ENCODE data around the gene DCAF12.

Gene DCAF12

GRCh38 chr9:34049630-34050384 lies 76.7 kb downstream of the DCAF12 start:
- peak overlapping the region; percentile 18 to 92; a peak in 3 of 4 replicates for H3K4me3 ChIP-seq (ENCODE audit: low read depth in 1 of 2, low read length in 2 of 2)
- no peaks in the 10 kb centered on the region for H3K27me3 ChIP-seq (ENCODE audit: insufficient read depth, low read length, poor library complexity)
- peaks cover 4% of the 10 kb centered on the region; the same call in 1 of the 2 replicates for H3K36me3 ChIP-seq (ENCODE audit: insufficient read depth, low read length)
- no peaks in the 10 kb centered on the region for H3K9me3 ChIP-seq (ENCODE audit: insufficient read depth, low read length, severe bottlenecking)
- H4K20me1 ChIP-seq (ENCODE audit: insufficient read depth, low read length), result peaks cover 21% of the 10 kb centered on the region; the same call in 1 of the 2 replicates
- H2AFZ ChIP-seq (ENCODE audit: low read depth, low read length), result peak overlapping the region; percentile 70
- peak; percentile 19 for DNase-seq
- H3K4me2 ChIP-seq (ENCODE audit: insufficient read depth, low read length), result peak overlapping the region; percentile 93
- no peak for TF ChIP-seq CTCF (IDR thresholded peaks at IDR 0.05; ENCODE audit: borderline replicate concordance, extremely low read depth, low read length, poor library complexity, severe bottlenecking)
- no peak for TF ChIP-seq EZH2 (IDR thresholded peaks at IDR 0.05; ENCODE audit: borderline replicate concordance, low read depth, low read length, severe bottlenecking)
- peak overlapping the region; percentile 64 for H3K9ac ChIP-seq (ENCODE audit: low read depth, low read length)
- peaks cover 41% of the 10 kb centered on the region for H3K79me2 ChIP-seq (ENCODE audit: insufficient read depth, low read length)
- no peak for ATAC-seq (ENCODE audit: insufficient read depth, low read depth)
- peak overlapping the region; percentile 99 for H3K27ac ChIP-seq (ENCODE audit: low read length)
- H3K4me1 ChIP-seq (ENCODE audit: insufficient read depth, low read length), result peaks cover 36% of the 10 kb centered on the region

GRCh38 chr9:34048727-34049629 lies 77.5 kb downstream of the DCAF12 start, which contains the start of gene UBAP2:
UBAP2 (minus strand) TSS chr9:34048887; CDS start chr9:34017148, 31,739 bp downstream.
- peak within 1 kb of the TSS; percentile 92 to 96 for H3K4me3 ChIP-seq (ENCODE audit: low read depth in 1 of 2, low read length in 2 of 2)
- peak within 1 kb of the TSS; percentile 93 for H3K4me2 ChIP-seq (ENCODE audit: insufficient read depth, low read length)
- peaks cover 50% of the 10 kb centered on the region for H3K79me2 ChIP-seq (ENCODE audit: insufficient read depth, low read length)
- H3K9ac ChIP-seq (ENCODE audit: low read depth, low read length), result peak within 1 kb of the TSS; percentile 64
- TF ChIP-seq EZH2 (IDR thresholded peaks at IDR 0.05; ENCODE audit: borderline replicate concordance, low read depth, low read length, severe bottlenecking) (no peak), CTCF (IDR thresholded peaks at IDR 0.05; ENCODE audit: borderline replicate concordance, extremely low read depth, low read length, poor library complexity, severe bottlenecking) (peak; percentile 14)
- H3K36me3 ChIP-seq (ENCODE audit: insufficient read depth, low read length), result peaks cover 8% of the 10 kb centered on the region
- H2AFZ ChIP-seq (ENCODE audit: low read depth, low read length), result peak within 1 kb of the TSS; percentile 70
- H4K20me1 ChIP-seq (ENCODE audit: insufficient read depth, low read length), result peaks cover 21% of the 10 kb centered on the region; the same call in 1 of the 2 replicates
- peak; percentile 96 for DNase-seq
- H3K27ac ChIP-seq (ENCODE audit: low read length), result peak within 1 kb of the TSS; percentile 99
- H3K9me3 ChIP-seq (ENCODE audit: insufficient read depth, low read length, severe bottlenecking), result no peaks in the 10 kb centered on the region
- H3K27me3 ChIP-seq (ENCODE audit: insufficient read depth, low read length, poor library complexity), result no peaks in the 10 kb centered on the region
- ATAC-seq (ENCODE audit: insufficient read depth, low read depth), result peak; percentile 84
- peaks cover 36% of the 10 kb centered on the region for H3K4me1 ChIP-seq (ENCODE audit: insufficient read depth, low read length)

GRCh38 chr9:34047864-34048726 lies 78.4 kb downstream of the DCAF12 start:
- Histone ChIP-seq H3K27ac (ENCODE audit: low read length) (peak overlapping the region; percentile 99), H3K36me3 (ENCODE audit: insufficient read depth, low read length) (peaks cover 14% of the 10 kb centered on the region), H3K9me3 (ENCODE audit: insufficient read depth, low read length, severe bottlenecking) (no peaks in the 10 kb centered on the region), H3K9ac (ENCODE audit: low read depth, low read length) (peak overlapping the region; percentile 64), H3K79me2 (ENCODE audit: insufficient read depth, low read length) (peaks cover 58% of the 10 kb centered on the region), H3K4me2 (ENCODE audit: insufficient read depth, low read length) (peak overlapping the region; percentile 93), H2AFZ (ENCODE audit: low read depth, low read length) (peak overlapping the region; percentile 70), H3K4me3 (ENCODE audit: low read depth in 1 of 2, low read length in 2 of 2) (peak overlapping the region; percentile 92 to 96), H3K4me1 (ENCODE audit: insufficient read depth, low read length) (peaks cover 36% of the 10 kb centered on the region), H4K20me1 (ENCODE audit: insufficient read depth, low read length) (peaks cover 28% of the 10 kb centered on the region; the same call in 1 of the 2 replicates), H3K27me3 (ENCODE audit: insufficient read depth, low read length, poor library complexity) (no peaks in the 10 kb centered on the region)
- peak; percentile 42 for ATAC-seq (ENCODE audit: insufficient read depth, low read depth)
- peak; percentile 72 for DNase-seq
- TF ChIP-seq EZH2 (IDR thresholded peaks at IDR 0.05; ENCODE audit: borderline replicate concordance, low read depth, low read length, severe bottlenecking), result no peak
- no peak for TF ChIP-seq CTCF (IDR thresholded peaks at IDR 0.05; ENCODE audit: borderline replicate concordance, extremely low read depth, low read length, poor library complexity, severe bottlenecking)
